NOMO-1 (cell line): ENCODE results near the gene SLC44A5.

Source experiments
- DNase-seq, 2 experiments: peaks; one replicate each; lab custom pipeline; 2025; ENCODE audit not compliant: unreplicated experiment in 2 of 2; lab: John Stamatoyannopoulos, UW

Gene SLC44A5

GRCh38 chr1:75589637-75590036, 21.3 kb downstream of the SLC44A5 start:
- DNase-seq: no peak

- no peak for DNase-seq
These were observed 22.0 kb downstream of the SLC44A5 start for GRCh38 chr1:75588779-75589475.

- no peak for DNase-seq
These were observed 23.2 kb downstream of the SLC44A5 start for GRCh38 chr1:75587692-75588091.

GRCh38 chr1:75583282-75583681, 27.6 kb downstream of the SLC44A5 start:
- no peak for DNase-seq

GRCh38 chr1:75582725-75583261, 28.1 kb downstream of the SLC44A5 start:
- DNase-seq: no peak

- no peak for DNase-seq
These were observed 31.9 kb downstream of the SLC44A5 start for GRCh38 chr1:75579046-75579445.

GRCh38 chr1:75575837-75576236, 35.1 kb downstream of the SLC44A5 start:
- no peak for DNase-seq

- no peak for DNase-seq
These were observed 43.7 kb downstream of the SLC44A5 start for GRCh38 chr1:75567191-75567590.

- DNase-seq: no peak
These were observed 51.1 kb downstream of the SLC44A5 start for GRCh38 chr1:75559800-75560199.

- no peak for DNase-seq
These were observed 51.8 kb downstream of the SLC44A5 start for GRCh38 chr1:75559136-75559535.

- DNase-seq: no peak
These were observed 56.0 kb downstream of the SLC44A5 start for GRCh38 chr1:75554870-75555269.

GRCh38 chr1:75554181-75554580, 56.7 kb downstream of the SLC44A5 start:
- DNase-seq: no peak

- no peak for DNase-seq
These were observed 60.4 kb downstream of the SLC44A5 start for GRCh38 chr1:75550559-75550958.

- DNase-seq: no peak
These were observed 62.0 kb downstream of the SLC44A5 start for GRCh38 chr1:75548721-75549480.

GRCh38 chr1:75543705-75544104, 67.2 kb downstream of the SLC44A5 start:
- DNase-seq: no peak

- DNase-seq: no peak
These were observed 67.9 kb downstream of the SLC44A5 start for GRCh38 chr1:75542818-75543570.

- no peak for DNase-seq
These were observed 71.4 kb downstream of the SLC44A5 start for GRCh38 chr1:75539230-75540116.

- no peak for DNase-seq
These were observed 77.8 kb downstream of the SLC44A5 start for GRCh38 chr1:75533085-75533484.

GRCh38 chr1:75531570-75531969, 79.3 kb downstream of the SLC44A5 start:
- DNase-seq: no peak

GRCh38 chr1:75529488-75529887, 81.4 kb downstream of the SLC44A5 start:
- DNase-seq: no peak
